ENCODE measurements around the gene SLC4A5.

GRCh38 chr2:74228772-74229171, 114.4 kb downstream of the SLC4A5 start:
- no peak for TF ChIP-seq POLR2AphosphoS5 (IDR thresholded peaks at IDR 0.05)
- TF ChIP-seq, protein P1, sequence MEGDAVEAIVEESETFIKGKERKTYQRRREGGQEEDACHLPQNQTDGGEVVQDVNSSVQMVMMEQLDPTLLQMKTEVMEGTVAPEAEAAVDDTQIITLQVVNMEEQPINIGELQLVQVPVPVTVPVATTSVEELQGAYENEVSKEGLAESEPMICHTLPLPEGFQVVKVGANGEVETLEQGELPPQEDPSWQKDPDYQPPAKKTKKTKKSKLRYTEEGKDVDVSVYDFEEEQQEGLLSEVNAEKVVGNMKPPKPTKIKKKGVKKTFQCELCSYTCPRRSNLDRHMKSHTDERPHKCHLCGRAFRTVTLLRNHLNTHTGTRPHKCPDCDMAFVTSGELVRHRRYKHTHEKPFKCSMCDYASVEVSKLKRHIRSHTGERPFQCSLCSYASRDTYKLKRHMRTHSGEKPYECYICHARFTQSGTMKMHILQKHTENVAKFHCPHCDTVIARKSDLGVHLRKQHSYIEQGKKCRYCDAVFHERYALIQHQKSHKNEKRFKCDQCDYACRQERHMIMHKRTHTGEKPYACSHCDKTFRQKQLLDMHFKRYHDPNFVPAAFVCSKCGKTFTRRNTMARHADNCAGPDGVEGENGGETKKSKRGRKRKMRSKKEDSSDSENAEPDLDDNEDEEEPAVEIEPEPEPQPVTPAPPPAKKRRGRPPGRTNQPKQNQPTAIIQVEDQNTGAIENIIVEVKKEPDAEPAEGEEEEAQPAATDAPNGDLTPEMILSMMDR (IDR thresholded peaks at IDR 0.05): no peak
